Measurements from ENCODE around the gene FBXO15.
A peak's percentile ranks its signal among the peaks of the same experiment; 100 is the strongest.

Gene FBXO15

DNA sequence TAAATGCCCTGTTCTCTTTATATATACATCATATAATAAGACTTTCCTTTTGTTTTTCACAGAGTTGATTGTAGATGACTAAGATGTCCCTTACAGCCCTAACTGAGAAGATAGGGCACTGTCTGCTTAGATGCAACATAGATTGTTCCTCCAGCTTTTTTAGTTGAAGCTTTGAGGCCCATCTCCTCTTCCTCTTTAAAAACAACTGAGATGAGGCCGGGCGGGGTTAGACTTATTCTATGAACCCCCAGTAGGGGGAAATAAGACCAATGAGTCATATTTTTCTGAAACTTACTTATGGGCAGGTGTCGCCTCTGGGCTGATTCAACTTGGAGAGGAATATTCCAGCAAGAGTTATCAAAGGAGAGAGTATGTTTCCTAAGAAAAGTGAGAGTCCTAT, 84.6 kb downstream of the FBXO15 start:
- Mint-ChIP-seq H3K4me1 (peaks cover 12% of the 10 kb centered on the region), H3K36me3 (ENCODE audit: low read depth) (no peaks in the 10 kb centered on the region), H3K27me3 (ENCODE audit: low read depth) (peaks cover 4% of the 10 kb centered on the region), H3K9me3 (peaks cover 4% of the 10 kb centered on the region), H3K4me3 (no peak overlapping the region), H3K27ac (no peak overlapping the region)
- TF ChIP-seq, protein P1, sequence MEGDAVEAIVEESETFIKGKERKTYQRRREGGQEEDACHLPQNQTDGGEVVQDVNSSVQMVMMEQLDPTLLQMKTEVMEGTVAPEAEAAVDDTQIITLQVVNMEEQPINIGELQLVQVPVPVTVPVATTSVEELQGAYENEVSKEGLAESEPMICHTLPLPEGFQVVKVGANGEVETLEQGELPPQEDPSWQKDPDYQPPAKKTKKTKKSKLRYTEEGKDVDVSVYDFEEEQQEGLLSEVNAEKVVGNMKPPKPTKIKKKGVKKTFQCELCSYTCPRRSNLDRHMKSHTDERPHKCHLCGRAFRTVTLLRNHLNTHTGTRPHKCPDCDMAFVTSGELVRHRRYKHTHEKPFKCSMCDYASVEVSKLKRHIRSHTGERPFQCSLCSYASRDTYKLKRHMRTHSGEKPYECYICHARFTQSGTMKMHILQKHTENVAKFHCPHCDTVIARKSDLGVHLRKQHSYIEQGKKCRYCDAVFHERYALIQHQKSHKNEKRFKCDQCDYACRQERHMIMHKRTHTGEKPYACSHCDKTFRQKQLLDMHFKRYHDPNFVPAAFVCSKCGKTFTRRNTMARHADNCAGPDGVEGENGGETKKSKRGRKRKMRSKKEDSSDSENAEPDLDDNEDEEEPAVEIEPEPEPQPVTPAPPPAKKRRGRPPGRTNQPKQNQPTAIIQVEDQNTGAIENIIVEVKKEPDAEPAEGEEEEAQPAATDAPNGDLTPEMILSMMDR (IDR thresholded peaks at IDR 0.05; ENCODE audit: unreplicated experiment in 3 of 3) = no peak

DNA sequence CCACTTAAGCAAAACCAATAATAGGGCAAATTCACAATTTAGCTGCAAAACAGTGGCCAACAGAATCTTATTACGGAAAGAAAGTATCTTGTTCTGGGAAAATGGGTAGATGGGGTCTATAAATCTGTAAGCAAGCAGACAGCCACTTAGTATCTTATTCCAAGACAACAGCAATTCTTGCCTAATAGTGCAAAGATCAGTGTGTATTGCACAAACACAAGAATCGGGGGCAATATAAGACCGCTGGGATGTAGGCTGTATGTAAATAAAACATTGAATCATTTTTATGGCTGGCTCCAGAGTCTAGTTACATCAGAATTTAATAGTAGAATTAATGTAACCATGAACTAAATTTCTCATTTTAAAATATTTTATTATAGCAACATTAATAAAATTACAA, 85.6 kb downstream of the FBXO15 start:
- Mint-ChIP-seq H3K36me3 (ENCODE audit: low read depth) (no peaks in the 10 kb centered on the region), H3K27ac (no peak overlapping the region), H3K27me3 (ENCODE audit: low read depth) (no peaks in the 10 kb centered on the region)

DNA sequence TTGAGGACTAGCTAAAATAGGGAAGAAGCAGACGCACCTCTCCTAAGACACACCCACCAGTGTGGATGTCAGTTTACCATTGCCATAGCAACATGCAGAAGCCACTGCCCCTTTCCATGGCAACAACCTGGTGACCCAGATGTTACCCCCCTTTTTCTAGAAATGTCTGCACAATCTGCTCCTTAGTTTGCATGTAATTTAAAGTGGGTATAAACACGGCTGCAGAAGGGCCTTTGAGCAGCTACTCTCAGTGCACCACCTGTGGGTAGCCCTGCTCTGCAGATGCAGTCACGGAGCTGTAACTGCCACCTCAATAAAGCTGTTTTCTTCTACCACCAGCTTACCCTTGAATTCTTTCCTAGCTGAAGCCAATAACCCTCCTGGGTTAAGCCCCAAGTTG, 87.1 kb downstream of the FBXO15 start:
- Mint-ChIP-seq H3K4me1 (peaks cover 9% of the 10 kb centered on the region), H3K36me3 (ENCODE audit: low read depth) (no peaks in the 10 kb centered on the region), H3K27me3 (ENCODE audit: low read depth) (no peaks in the 10 kb centered on the region), H3K9me3 (peaks cover 18% of the 10 kb centered on the region), H3K27ac (no peak overlapping the region), H3K4me3 (no peak overlapping the region)
- TF ChIP-seq, protein P1 (IDR thresholded peaks at IDR 0.05; ENCODE audit: unreplicated experiment in 3 of 3) = no peak

More for the DNA sequence above, 85.6 kb downstream of the FBXO15 start:
- Mint-ChIP-seq H3K4me3 (no peak overlapping the region), H3K4me1 (peaks cover 12% of the 10 kb centered on the region), H3K9me3 (peaks cover 11% of the 10 kb centered on the region)
- TF ChIP-seq, protein P1 (IDR thresholded peaks at IDR 0.05; ENCODE audit: unreplicated experiment in 3 of 3) = no peak

DNA sequence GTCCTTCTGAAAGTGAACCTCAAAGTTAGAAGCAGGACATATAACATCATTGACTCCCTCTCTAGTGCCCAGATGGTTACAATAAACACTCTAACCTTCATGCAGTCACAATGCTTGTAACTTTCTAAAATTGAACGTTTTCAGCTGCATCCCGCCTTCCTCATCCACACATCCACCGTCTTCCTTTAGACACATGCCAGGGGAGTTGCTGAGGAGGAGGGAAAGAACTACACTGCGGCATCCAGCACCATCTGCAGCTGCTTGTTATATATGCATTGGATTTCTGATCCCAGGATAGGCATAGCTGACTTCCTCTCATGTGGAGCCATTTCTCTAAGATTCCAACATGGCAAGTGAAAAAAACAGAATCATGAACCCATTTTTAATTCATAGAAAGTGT, 96.8 kb downstream of the FBXO15 start:
- peaks cover 12% of the 10 kb centered on the region for H3K9me3 Mint-ChIP-seq
- H3K27ac Mint-ChIP-seq = no peak overlapping the region
- no peaks in the 10 kb centered on the region for H3K27me3 Mint-ChIP-seq (ENCODE audit: low read depth)
- TF ChIP-seq, protein P1 (IDR thresholded peaks at IDR 0.05; ENCODE audit: unreplicated experiment in 3 of 3) = no peak
- no peaks in the 10 kb centered on the region for H3K4me1 Mint-ChIP-seq
- no peaks in the 10 kb centered on the region for H3K36me3 Mint-ChIP-seq (ENCODE audit: low read depth)
- H3K4me3 Mint-ChIP-seq = no peak overlapping the region

DNA sequence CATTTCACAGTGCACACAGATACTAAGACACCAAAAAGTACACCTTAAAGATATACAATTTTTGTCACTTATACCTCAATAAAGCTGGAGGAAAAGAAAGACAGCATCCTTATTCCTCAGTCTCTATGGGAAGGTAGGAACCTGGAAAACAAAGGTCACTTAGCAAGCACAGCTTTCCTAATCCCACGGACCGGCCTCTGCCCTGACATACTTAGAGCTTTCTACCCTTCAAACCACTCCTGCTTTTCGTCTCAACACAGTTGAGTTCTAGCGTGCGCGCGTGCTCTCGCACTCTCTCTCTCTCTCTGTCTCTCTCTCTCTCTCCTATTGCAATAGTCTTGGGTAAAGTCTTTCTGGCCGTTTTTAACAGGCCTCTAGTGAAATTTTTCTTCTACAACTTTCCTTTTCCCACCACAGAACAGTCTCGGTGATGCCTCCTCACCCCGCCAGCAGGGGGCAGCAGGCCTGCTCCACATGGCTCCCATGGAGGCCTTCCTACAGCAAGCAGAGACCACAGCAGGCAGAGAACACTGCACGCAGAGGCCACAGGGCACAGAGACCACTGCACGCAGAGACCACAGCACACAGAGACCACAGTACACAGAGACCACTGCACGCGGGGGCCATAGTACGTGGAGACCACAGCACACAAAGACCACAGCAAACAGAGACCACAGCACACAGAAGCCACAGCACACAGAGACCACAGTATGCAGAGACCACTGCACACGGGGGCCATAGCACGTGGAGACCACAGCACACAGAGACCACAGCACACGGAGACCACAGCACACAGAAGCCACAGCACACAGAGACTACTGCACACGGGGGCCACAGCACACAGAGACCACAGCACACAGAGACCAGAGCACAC, 106.9 kb downstream of the FBXO15 start:
- H3K9me3 Mint-ChIP-seq = peaks cover 3% of the 10 kb centered on the region
- H3K4me3 Mint-ChIP-seq = no peak overlapping the region
- H3K36me3 Mint-ChIP-seq (ENCODE audit: low read depth) = no peaks in the 10 kb centered on the region

More for the DNA sequence above, 106.9 kb downstream of the FBXO15 start:
- Mint-ChIP-seq H3K4me1 (no peaks in the 10 kb centered on the region), H3K27me3 (ENCODE audit: low read depth) (no peaks in the 10 kb centered on the region), H3K27ac (no peak overlapping the region)
- TF ChIP-seq, protein P1 (IDR thresholded peaks at IDR 0.05; ENCODE audit: unreplicated experiment in 3 of 3) = peak in 2 of 3 experiments; percentile 9 to 30
